Cardiac muscle cell (in vitro differentiated cells and primary cell): Measurements from ENCODE around the gene SYAP1. TPM values are rescaled to one million over a fixed set of nuclear protein-coding genes. Genes with fewer than 3 reads are reported as not detected.

ENCODE experiments used
- DNase-seq, 2 donors: peaks; one replicate each; pipeline versions ENCODE4 v3.0.0 to v3.0.0-alpha.2; 2010 to 2017; ENCODE audit warnings: low read depth in 1 of 2, low spot score in 1 of 2
- H3K27ac ChIP-seq: fragments of 200-600 bp; sonication (generic); 2 replicates; pipeline ENCODE4 v1.5.1; 2016
- H3K27me3 ChIP-seq: fragments of 200-600 bp; sonication (generic); 2 replicates; pipeline ENCODE4 v1.6.0; 2016; ENCODE audit warnings: control low read depth
- H3K36me3 ChIP-seq: fragments of 200-600 bp; sonication (generic); 2 replicates; pipeline ENCODE4 v1.5.1; 2016; ENCODE audit warnings: control low read depth
- H3K4me1 ChIP-seq: fragments of 200-600 bp; sonication (generic); 2 replicates; pipeline ENCODE4 v1.8.1; 2017; ENCODE audit warnings: low read depth, mild to moderate bottlenecking, mixed run types
- H3K4me3 ChIP-seq: fragments of 200-600 bp; sonication (generic); 2 replicates; pipeline ENCODE4 v1.5.1; 2016; ENCODE audit warnings: mild to moderate bottlenecking
- H3K9me3 ChIP-seq: fragments of 200-600 bp; sonication (generic); 2 replicates; pipeline ENCODE4 v1.5.1; 2017; ENCODE audit warnings: low read depth, mild to moderate bottlenecking, control low read depth
- polyA plus RNA-seq: library from polyadenylated mRNA; unstranded; fragments of >200 nt; fragmentation: Nextera tagmentation; extraction: Ambion mirVana; gene quantifications from 2 replicates; pipeline ENCODE4 v1.2.1, GENCODE V29; 2016
- total RNA-seq: library from RNA; depleted of rRNA; stranded (reverse); fragments of >200 nt; gene quantifications from 2 replicates; pipeline ENCODE4 v1.2.3, GENCODE V29; 2016
- TF ChIP-seq, protein P1 (sequence below): IDR thresholded peaks from 2 replicates; pipeline ENCODE4 v1.5.1; 2012; ENCODE audit warnings: low read depth, mild to moderate bottlenecking, low read length

SYAP1 gene
- total and polyA plus RNA-seq, 2 experiments from 2014 or later, result 26.7 to 40.2 TPM

DNA sequence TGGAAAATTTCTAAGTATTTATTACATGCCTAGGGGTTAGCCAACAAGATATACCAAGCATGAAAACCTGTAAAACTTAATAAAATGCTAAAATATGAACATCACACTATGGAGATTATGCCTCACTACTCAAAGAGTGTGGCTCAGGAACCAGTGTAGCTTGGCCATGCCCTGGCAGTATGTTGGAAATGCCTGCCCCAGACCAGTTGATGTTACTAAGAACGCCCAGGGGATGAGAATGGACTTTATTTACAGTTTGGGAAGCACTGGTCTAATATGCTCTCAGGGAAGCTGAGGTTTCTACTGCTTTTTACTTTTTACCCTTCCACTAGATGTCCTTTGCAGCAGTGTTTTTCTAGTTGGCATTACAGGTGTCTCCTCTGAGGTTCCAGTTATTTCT, 43.2 kb downstream of the SYAP1 start:
- no peak for DNase-seq
- Histone ChIP-seq H3K4me3 (no peak overlapping the region), H3K27me3 (no peaks in the 10 kb centered on the region), H3K9me3 (no peaks in the 10 kb centered on the region), H3K4me1 (peaks cover 7% of the 10 kb centered on the region), H3K36me3 (peaks cover 17% of the 10 kb centered on the region), H3K27ac (no peak overlapping the region)
- TF ChIP-seq, protein P1, sequence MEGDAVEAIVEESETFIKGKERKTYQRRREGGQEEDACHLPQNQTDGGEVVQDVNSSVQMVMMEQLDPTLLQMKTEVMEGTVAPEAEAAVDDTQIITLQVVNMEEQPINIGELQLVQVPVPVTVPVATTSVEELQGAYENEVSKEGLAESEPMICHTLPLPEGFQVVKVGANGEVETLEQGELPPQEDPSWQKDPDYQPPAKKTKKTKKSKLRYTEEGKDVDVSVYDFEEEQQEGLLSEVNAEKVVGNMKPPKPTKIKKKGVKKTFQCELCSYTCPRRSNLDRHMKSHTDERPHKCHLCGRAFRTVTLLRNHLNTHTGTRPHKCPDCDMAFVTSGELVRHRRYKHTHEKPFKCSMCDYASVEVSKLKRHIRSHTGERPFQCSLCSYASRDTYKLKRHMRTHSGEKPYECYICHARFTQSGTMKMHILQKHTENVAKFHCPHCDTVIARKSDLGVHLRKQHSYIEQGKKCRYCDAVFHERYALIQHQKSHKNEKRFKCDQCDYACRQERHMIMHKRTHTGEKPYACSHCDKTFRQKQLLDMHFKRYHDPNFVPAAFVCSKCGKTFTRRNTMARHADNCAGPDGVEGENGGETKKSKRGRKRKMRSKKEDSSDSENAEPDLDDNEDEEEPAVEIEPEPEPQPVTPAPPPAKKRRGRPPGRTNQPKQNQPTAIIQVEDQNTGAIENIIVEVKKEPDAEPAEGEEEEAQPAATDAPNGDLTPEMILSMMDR, result no peak

DNA sequence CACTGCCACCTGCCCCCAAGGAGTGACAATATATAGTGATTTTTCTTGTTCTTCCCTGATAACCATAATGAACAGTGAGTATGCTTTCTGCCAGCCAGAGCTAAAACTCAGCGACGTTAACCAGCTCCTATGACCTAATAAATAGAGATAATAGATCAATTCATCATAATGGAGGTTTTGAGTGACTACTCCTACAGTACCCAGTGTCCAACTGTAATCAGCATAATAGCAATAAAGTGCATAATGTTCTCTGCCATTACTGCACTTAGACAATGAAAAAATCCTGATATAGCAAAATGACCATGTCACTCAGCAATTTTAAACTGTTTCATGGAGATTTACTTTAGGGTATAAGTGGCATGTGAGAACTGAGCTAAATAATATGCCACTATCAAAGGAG, 46.2 kb downstream of the SYAP1 start:
- Histone ChIP-seq H3K27ac (no peak overlapping the region), H3K36me3 (peaks cover 3% of the 10 kb centered on the region), H3K4me1 (peaks cover 7% of the 10 kb centered on the region), H3K4me3 (no peak overlapping the region), H3K27me3 (no peaks in the 10 kb centered on the region), H3K9me3 (no peaks in the 10 kb centered on the region)
- no peak for DNase-seq
- TF ChIP-seq, protein P1, result no peak

DNA sequence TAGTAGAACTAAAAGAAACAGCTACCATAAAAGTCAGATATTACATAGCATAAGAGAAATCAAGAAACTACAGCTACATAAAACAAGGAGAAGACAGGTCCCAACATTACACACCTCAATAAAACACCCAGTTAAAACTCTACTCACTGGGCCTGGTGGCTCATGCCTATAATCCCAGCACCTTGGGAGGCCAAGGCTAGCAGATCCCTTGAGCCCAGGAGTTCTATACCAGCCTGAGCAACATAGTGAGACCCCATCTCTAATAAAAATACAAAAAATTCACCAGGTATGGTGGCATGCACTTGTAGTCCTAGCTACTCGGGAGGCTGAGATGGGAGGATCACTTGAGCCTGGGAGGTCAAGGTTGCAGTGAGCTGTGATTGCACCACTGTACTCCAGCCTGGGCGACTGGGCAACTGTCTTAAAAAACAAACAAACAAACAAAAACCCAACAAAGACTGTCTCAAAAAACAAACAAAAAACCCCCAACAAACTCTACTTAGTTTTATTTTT, 51.6 kb downstream of the SYAP1 start:
- DNase-seq, result no peak
- H3K27ac ChIP-seq, result no peak overlapping the region
- no peaks in the 10 kb centered on the region for H3K36me3 ChIP-seq
- H3K4me1 ChIP-seq, result peaks cover 7% of the 10 kb centered on the region
- H3K4me3 ChIP-seq, result no peak overlapping the region
- H3K9me3 ChIP-seq, result no peaks in the 10 kb centered on the region
- TF ChIP-seq, protein P1, result no peak
- no peaks in the 10 kb centered on the region for H3K27me3 ChIP-seq

DNA sequence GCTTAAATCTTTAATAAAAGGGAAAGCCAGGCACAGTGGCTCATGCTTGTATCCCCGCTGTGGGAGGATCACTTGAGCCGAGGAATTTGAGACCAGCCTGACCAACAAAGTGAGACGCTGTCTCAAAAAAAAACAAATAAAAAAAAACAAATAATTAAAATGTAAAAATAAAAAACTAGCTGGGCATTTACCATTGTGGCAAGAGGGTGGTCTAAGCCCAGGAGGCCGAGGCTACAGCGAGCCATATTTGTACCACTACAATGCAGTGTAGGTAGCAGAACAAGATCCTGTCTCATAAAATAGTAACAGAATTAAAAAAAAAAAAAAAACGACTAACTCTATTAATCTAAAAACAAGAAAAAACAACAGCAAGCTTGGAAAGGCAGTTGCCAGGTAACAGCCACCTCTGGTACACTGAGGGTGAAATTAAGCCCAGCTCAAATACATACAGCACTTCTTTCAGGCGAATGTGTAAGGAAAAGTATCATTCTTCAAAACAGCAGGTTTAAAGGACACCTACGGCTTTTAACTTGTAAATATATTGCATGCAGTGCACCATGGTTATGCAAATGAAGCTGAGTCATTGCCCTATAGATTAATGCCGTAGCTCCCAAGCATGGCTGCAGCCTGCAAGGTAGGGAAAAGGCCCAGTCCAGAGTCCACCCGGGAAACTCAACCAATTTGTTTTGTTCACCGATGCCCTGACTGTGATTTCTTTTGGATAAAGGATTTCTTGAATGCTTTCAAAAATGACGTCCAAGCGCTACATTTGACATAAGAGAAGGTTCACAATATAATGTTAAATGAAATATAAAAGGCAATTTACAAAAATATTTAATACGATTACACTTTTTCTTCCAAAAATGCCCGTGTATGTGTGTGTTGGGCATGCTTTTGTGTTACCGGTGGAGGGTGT, 52.3 kb downstream of the SYAP1 start:
- no peaks in the 10 kb centered on the region for H3K27me3 ChIP-seq
- peaks cover 4% of the 10 kb centered on the region for H3K4me1 ChIP-seq
- no peak overlapping the region for H3K4me3 ChIP-seq
- H3K36me3 ChIP-seq, result no peaks in the 10 kb centered on the region
- H3K27ac ChIP-seq, result peak overlapping the region; percentile 89
- peak; percentile 30 to 83 for DNase-seq
- no peaks in the 10 kb centered on the region for H3K9me3 ChIP-seq
- TF ChIP-seq, protein P1, result no peak

DNA sequence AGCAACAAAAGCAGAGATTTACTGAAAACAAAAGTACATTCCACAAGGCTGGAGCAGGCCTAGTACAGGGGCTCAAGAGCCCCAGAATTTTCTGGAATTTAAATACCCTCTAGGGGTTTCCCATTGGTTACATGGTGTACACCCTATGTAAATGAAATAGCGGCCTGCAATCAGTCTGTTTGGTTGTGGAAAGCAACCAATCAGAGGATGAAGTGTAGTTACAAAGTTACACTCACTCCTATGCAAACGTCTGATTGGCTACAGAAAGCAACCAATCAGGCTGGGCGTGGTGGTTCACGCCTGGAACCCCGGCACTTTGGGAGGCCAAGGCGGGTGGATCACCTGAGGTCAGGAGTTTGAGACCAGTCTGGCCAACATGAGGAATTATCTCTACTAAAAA, 53.0 kb downstream of the SYAP1 start:
- Histone ChIP-seq H3K27ac (peak overlapping the region; percentile 89), H3K4me3 (no peak overlapping the region), H3K9me3 (no peaks in the 10 kb centered on the region), H3K27me3 (no peaks in the 10 kb centered on the region), H3K4me1 (no peaks in the 10 kb centered on the region), H3K36me3 (no peaks in the 10 kb centered on the region)
- TF ChIP-seq, protein P1, result no peak
- no peak for DNase-seq
